Measurements from ENCODE around the gene MAP4K4.

Gene MAP4K4

DNA sequence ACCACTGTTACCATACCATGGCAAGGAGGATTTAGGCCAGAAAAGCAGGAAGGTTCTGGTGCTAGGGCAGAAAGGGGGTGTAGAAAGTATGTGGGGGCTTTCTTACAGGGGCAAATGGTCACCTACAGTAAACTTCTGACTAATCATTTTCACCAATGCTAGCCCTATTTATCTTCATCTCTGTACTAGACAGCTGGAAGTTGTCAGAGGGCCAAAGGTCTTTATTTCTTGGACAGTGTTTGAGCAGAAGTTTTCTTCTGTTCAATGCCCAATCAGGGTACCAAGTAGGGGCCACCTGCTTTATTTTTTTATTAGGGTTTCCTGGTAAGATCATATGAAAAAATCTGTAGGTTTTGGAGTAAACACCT lies 37.6 kb downstream of the MAP4K4 start:
- TF ChIP-seq, protein P1, sequence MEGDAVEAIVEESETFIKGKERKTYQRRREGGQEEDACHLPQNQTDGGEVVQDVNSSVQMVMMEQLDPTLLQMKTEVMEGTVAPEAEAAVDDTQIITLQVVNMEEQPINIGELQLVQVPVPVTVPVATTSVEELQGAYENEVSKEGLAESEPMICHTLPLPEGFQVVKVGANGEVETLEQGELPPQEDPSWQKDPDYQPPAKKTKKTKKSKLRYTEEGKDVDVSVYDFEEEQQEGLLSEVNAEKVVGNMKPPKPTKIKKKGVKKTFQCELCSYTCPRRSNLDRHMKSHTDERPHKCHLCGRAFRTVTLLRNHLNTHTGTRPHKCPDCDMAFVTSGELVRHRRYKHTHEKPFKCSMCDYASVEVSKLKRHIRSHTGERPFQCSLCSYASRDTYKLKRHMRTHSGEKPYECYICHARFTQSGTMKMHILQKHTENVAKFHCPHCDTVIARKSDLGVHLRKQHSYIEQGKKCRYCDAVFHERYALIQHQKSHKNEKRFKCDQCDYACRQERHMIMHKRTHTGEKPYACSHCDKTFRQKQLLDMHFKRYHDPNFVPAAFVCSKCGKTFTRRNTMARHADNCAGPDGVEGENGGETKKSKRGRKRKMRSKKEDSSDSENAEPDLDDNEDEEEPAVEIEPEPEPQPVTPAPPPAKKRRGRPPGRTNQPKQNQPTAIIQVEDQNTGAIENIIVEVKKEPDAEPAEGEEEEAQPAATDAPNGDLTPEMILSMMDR (IDR thresholded peaks at IDR 0.05; ENCODE audit: low read depth, low read length) = no peak
- no peak overlapping the region for H3K4me3 ChIP-seq (ENCODE audit: low read depth, low read length)

DNA sequence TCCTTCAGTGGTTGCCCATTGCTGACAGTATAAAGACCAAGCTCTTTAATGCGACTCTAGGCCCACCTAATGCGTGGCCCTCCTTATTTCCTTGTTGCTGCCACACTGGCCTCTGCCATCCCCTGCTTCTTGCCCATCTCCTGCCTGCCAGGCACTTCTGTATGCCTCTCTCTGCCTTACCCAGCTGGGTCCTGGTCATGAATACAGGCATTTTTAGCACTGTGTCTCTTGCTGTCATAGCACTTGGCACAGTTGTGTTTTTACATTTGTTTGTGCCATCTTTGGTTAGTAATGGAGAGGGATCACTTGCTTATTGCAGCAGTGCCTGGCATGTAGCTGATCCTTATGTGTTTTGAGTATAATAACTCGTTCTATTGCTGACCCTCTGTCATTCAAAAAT lies 38.7 kb downstream of the MAP4K4 start:
- TF ChIP-seq, protein P1 (IDR thresholded peaks at IDR 0.05; ENCODE audit: low read depth, low read length) = no peak
- no peak overlapping the region for H3K4me3 ChIP-seq (ENCODE audit: low read depth, low read length)

DNA sequence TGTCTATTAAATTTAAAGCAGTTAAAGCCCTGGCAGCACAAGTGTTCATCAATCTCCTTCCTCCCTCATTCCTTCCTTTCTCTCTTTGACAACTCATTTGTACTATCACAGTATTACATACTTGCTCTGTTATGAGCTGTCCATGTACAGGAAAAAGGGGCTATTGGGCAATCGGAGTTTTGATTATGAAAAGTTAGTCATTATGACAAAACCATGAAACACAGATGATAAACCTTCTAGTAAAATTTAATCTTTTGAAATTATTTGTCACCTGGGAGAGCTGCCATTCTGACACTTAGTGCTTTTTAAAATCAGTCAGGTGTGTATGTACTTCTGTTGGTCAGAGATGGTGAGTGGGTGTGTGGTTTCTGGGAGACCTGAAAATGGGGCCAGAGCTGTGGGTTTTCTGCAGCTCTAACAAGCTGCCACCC lies 39.4 kb downstream of the MAP4K4 start:
- H3K4me3 ChIP-seq (ENCODE audit: low read depth, low read length) = no peak overlapping the region
- TF ChIP-seq, protein P1 (IDR thresholded peaks at IDR 0.05; ENCODE audit: low read depth, low read length) = no peak

DNA sequence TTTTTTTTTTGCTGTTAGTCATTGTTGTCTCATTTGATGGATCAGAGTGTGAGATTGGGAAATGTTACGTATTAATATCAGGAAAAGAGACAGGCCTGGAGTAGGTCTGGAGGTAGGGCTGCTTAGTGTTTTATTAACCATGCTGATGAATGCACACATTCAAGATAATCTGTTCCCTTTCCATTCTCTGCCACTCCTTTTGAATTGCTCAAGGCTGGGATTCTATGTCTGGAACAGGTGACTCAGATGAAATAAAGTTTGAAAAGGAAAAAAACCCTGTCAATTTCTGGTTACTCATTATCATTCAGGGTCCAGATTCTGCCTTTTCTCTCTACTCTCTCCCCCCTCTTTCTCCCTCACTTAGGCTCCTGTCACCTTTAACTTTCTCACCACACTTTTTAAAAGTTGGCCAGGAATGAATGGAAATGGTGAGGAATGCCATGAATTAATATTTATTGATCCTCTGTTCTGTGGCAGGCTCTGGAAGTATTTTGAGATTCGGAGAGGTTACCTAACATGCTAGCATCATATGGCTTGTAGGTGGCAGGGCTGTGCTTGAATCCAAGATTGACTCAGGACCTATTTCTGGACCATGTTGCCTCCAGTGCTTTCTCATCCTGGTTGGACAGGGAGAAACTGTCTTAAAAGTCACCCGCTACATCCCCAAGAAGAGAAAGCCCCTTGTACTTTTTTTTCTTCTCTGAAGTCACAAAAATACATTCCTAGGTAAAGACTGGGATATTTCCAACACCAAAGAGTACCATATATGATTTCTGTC lies 40.2 kb downstream of the MAP4K4 start:
- TF ChIP-seq, protein P1 (IDR thresholded peaks at IDR 0.05; ENCODE audit: low read depth, low read length) = no peak
- H3K4me3 ChIP-seq (ENCODE audit: low read depth, low read length) = no peak overlapping the region

DNA sequence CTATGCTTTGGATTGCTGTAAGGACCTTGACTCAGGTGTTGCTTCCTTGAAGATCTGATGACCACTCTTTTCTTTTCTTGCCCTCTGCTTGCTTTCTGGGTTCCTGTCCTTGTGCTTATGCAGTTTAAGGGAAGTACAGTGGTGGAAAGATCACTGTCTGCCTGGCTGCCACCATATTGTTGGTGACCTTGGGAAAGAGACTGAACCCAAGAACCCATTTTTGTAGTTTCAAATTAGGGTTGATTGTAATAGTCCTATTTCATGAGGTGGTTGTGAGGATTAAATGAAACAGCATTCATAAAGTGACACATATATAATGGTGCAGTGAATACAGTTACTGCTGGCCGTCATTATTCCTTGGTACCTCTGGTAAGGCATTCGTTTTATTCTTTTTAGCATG lies 41.1 kb downstream of the MAP4K4 start:
- TF ChIP-seq, protein P1 (IDR thresholded peaks at IDR 0.05; ENCODE audit: low read depth, low read length) = no peak

DNA sequence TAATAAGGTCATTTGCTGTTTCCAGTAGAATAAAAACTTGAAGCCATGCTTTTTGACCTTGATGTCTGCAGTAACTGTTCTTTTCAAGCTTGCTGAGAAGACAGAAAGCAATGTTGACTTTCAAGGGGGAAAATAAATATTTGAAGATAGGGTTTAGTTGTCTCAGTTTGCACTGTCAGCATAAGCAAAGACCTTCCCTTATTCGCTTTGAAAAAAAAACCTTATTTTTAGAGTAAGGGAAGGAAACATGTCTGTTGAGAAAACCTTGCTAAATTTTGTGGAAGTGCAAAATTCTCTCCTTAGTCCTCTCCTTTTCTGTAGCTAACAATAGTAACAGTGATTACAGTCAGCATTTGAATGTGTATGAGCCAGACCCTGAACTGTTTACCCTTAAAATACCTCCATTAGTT lies 43.1 kb downstream of the MAP4K4 start:
- no peak overlapping the region for H3K4me3 ChIP-seq (ENCODE audit: low read depth, low read length)
- TF ChIP-seq, protein P1 (IDR thresholded peaks at IDR 0.05; ENCODE audit: low read depth, low read length) = no peak

More for the DNA sequence above, 41.1 kb downstream of the MAP4K4 start:
- no peak overlapping the region for H3K4me3 ChIP-seq (ENCODE audit: low read depth, low read length)

DNA sequence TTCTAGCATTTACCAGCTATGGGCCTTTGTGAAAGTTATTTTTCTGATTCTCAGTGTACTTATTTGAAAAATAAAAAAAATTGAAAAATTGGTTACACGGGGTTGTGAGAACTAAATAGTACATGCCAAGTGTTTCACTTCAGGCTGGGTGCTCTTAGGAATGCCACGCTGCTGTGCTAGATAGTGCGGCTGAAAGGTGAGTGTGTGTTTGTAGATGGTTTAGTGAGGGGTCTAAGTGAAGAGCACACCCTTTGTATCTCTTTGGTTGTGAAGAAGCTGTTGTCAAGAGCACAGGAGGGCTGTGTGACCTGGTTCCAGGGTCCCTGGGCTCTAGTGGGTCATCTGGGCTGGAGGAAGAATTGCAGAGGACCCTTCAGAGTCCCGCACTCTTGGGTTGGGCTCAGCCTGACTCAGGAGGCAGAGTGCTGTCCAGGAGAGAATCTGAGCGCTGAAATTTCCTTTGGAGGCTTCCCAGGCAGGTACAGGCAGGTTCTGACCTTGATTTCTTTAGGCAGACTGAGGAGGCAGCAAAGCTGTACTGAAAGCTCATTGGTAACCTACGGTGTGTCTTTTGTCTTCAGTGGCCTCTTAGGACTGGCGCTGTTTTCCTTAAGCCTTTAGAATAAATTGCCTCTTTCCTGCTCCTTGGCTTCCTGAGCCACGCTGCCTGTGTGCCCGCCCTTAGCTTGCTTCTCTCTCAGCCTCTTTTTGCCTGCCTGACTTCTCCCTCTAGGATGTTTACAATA lies 44.4 kb downstream of the MAP4K4 start:
- H3K4me3 ChIP-seq (ENCODE audit: low read depth, low read length) = no peak overlapping the region

More for the DNA sequence above, 44.4 kb downstream of the MAP4K4 start:
- TF ChIP-seq, protein P1 (IDR thresholded peaks at IDR 0.05; ENCODE audit: low read depth, low read length) = no peak
